ENCODE measurements around the gene KLK13.

KLK13 gene

DNA sequence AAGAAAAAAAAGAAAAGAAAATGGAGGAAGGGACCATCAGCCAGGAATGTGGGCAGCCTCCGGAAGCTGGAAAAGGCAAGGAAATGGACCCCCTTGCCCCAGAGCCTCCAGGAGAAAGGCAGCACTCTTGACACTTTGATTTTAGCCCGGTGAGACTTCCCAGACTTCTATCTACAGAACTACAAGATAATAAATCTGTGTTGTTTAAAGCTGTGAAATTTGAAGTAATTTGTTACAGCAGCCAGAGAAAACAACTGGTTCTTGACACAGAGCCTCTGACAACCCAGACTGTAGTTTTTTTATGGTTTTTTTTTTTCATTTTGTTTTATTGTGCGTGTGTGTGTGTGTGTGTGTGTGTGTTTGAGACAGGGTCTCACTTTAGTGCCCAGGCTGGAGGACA is 35.7 kb upstream of the KLK13 start:
- H3K36me3 ChIP-seq (ENCODE audit: control insufficient read depth, insufficient read depth, low read length) = no peaks in the 10 kb centered on the region
- no peak overlapping the region for H3K9ac ChIP-seq (ENCODE audit: low read length)
- no peak overlapping the region for H3K18ac ChIP-seq (ENCODE audit: low read length)
- H3K4me3 ChIP-seq (ENCODE audit: low read length) = no peak overlapping the region
- no peak overlapping the region for H3K56ac ChIP-seq (ENCODE audit: low read length)
- H3K79me1 ChIP-seq (ENCODE audit: low read length) = no peaks in the 10 kb centered on the region
- no peaks in the 10 kb centered on the region for H3K79me2 ChIP-seq (ENCODE audit: control insufficient read depth, insufficient read depth, low read length)
- H3K27ac ChIP-seq (ENCODE audit: low read depth, low read length) = no peak overlapping the region
- no peak overlapping the region for H2BK120ac ChIP-seq (ENCODE audit: low read depth, low read length)
- no peak for DNase-seq
- no peak overlapping the region for H2AK5ac ChIP-seq (ENCODE audit: low read length)
- H3K27me3 ChIP-seq (ENCODE audit: insufficient read depth, low read length, poor library complexity) = no peaks in the 10 kb centered on the region
- no CpG with 5 or more reads among the region's 3 CpGs for WGBS (ENCODE audit: extremely low coverage, insufficient coverage, low lambda C conversion rate)
- H2BK5ac ChIP-seq (ENCODE audit: low read length) = no peak overlapping the region
- H2BK15ac ChIP-seq (replicated peaks; ENCODE audit: low read depth) = no peak overlapping the region
- no peak overlapping the region for H3K4me2 ChIP-seq (ENCODE audit: low read length)
- H3K4me1 ChIP-seq (ENCODE audit: control insufficient read depth, low read depth, low read length) = no peaks in the 10 kb centered on the region
- H4K5ac ChIP-seq (ENCODE audit: low read length) = no peak overlapping the region
- no peak overlapping the region for H3K23ac ChIP-seq (ENCODE audit: low read length)
- no peak overlapping the region for H4K8ac ChIP-seq (ENCODE audit: low read depth, low read length)
- no peak overlapping the region for H3K4ac ChIP-seq (ENCODE audit: low read depth, low read length)

DNA sequence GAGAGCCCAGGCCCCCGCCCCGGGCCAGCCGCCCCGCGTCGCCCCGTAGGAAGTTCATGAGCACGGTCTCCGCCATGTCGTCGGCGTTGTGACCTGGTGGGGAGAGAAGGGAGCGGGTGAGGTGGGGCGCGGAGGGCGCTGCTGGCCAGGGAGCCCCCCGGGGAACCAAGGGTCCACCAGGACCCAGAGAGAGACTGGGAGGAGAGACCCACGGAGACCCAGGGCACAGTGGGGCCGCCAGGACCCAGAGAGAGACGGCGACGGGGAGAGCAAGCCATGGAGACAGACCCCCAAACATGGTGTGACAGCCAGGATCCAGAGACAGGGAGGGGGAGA is 34.1 kb upstream of the KLK13 start:
- H3K4ac ChIP-seq (ENCODE audit: low read depth, low read length) = no peak overlapping the region
- H3K4me1 ChIP-seq (ENCODE audit: control insufficient read depth, low read depth, low read length) = no peaks in the 10 kb centered on the region
- no peaks in the 10 kb centered on the region for H3K36me3 ChIP-seq (ENCODE audit: control insufficient read depth, insufficient read depth, low read length)
- no peaks in the 10 kb centered on the region for H3K79me1 ChIP-seq (ENCODE audit: low read length)
- no peak overlapping the region for H4K8ac ChIP-seq (ENCODE audit: low read depth, low read length)
- no peak overlapping the region for H3K4me2 ChIP-seq (ENCODE audit: low read length)
- H2AK5ac ChIP-seq (ENCODE audit: low read length) = no peak overlapping the region
- WGBS (ENCODE audit: extremely low coverage, insufficient coverage, low lambda C conversion rate) = no CpG with 5 or more reads among the region's 22 CpGs
- H3K23ac ChIP-seq (ENCODE audit: low read length) = no peak overlapping the region
- no peaks in the 10 kb centered on the region for H3K79me2 ChIP-seq (ENCODE audit: control insufficient read depth, insufficient read depth, low read length)
- no peak overlapping the region for H3K27ac ChIP-seq (ENCODE audit: low read depth, low read length)
- no peak overlapping the region for H2BK5ac ChIP-seq (ENCODE audit: low read length)
- H4K5ac ChIP-seq (ENCODE audit: low read length) = no peak overlapping the region
- no peak overlapping the region for H3K56ac ChIP-seq (ENCODE audit: low read length)
- no peak overlapping the region for H3K9ac ChIP-seq (ENCODE audit: low read length)
- no peak overlapping the region for H2BK120ac ChIP-seq (ENCODE audit: low read depth, low read length)
- H3K18ac ChIP-seq (ENCODE audit: low read length) = no peak overlapping the region
- H3K27me3 ChIP-seq (ENCODE audit: insufficient read depth, low read length, poor library complexity) = no peaks in the 10 kb centered on the region
- H2BK15ac ChIP-seq (replicated peaks; ENCODE audit: low read depth) = no peak overlapping the region
- DNase-seq = no peak
- no peak overlapping the region for H3K4me3 ChIP-seq (ENCODE audit: low read length)

DNA sequence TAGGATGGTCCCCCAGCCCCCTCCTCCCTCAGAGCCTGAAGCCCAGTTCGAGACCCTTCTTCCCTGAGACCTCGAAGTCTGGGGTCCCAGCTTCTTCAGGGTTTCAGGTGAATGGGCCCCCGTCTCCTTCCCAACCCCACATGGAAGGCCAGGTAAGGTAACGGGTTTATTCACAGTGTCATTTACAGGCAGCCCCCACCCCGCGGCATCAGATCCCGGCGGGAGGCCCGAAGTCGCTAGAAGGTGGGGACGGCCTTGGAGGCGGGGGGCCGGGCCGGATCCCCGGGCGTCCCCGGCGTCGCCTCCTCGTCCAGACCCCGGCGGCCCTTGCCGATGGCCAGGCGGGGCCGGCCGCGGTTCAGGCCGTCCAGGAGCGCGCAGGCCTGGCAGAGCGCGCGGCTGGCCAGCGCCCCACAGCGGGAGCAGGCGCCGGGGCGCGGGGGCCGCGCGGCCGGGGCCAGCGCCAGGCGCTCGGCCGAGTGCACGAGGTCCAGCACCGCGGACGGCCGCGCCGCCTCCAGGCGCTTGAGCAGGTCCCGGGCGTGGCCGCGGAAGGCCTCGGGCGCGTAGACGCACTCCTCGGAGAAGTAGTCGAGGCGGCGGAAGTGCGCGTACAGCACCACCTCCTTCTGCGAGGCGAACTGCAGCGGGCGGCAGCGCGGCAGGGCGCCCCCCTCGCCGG is 33.6 kb upstream of the KLK13 start:
- Histone ChIP-seq H2AK5ac (ENCODE audit: low read length) (no peak overlapping the region), H2BK5ac (ENCODE audit: low read length) (no peak overlapping the region), H3K27me3 (ENCODE audit: insufficient read depth, low read length, poor library complexity) (no peaks in the 10 kb centered on the region), H3K36me3 (ENCODE audit: control insufficient read depth, insufficient read depth, low read length) (no peaks in the 10 kb centered on the region), H4K5ac (ENCODE audit: low read length) (no peak overlapping the region), H2BK120ac (ENCODE audit: low read depth, low read length) (no peak overlapping the region), H3K27ac (ENCODE audit: low read depth, low read length) (no peak overlapping the region), H3K18ac (ENCODE audit: low read length) (no peak overlapping the region), H2BK15ac (replicated peaks; ENCODE audit: low read depth) (no peak overlapping the region), H3K4ac (ENCODE audit: low read depth, low read length) (no peak overlapping the region), H3K9ac (ENCODE audit: low read length) (no peak overlapping the region), H3K4me3 (ENCODE audit: low read length) (no peak overlapping the region), H3K4me2 (ENCODE audit: low read length) (no peak overlapping the region), H3K23ac (ENCODE audit: low read length) (no peak overlapping the region), H3K79me1 (ENCODE audit: low read length) (no peaks in the 10 kb centered on the region), H4K8ac (ENCODE audit: low read depth, low read length) (no peak overlapping the region), H3K4me1 (ENCODE audit: control insufficient read depth, low read depth, low read length) (no peaks in the 10 kb centered on the region), H3K79me2 (ENCODE audit: control insufficient read depth, insufficient read depth, low read length) (no peaks in the 10 kb centered on the region), H3K56ac (ENCODE audit: low read length) (no peak overlapping the region)
- no peak for DNase-seq
- WGBS (ENCODE audit: extremely low coverage, insufficient coverage, low lambda C conversion rate) = no CpG with 5 or more reads among the region's 78 CpGs

DNA sequence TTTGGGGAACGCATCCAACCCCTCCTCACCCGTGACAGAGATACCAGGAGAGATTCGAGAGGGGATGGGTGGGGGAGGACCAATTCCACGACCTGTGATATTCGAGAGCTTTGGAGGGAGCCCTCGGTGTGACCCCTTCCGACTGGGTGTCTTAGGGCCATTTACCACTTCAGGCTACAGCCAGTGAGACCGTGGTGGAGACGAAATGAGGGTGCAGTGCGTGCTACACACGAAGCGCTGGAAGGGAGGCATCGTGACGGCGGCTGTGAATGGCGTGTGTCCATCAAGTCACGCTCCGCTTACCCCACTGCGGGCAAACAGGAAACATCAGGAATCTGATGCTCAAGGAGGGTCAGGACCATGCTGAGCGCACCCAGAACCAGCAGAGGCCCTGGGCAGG is 32.9 kb upstream of the KLK13 start:
- Histone ChIP-seq H3K79me2 (ENCODE audit: control insufficient read depth, insufficient read depth, low read length) (no peaks in the 10 kb centered on the region), H3K27ac (ENCODE audit: low read depth, low read length) (no peak overlapping the region), H3K4me1 (ENCODE audit: control insufficient read depth, low read depth, low read length) (no peaks in the 10 kb centered on the region), H3K4ac (ENCODE audit: low read depth, low read length) (no peak overlapping the region), H3K18ac (ENCODE audit: low read length) (no peak overlapping the region), H4K5ac (ENCODE audit: low read length) (no peak overlapping the region), H2BK120ac (ENCODE audit: low read depth, low read length) (no peak overlapping the region), H3K23ac (ENCODE audit: low read length) (no peak overlapping the region), H2AK5ac (ENCODE audit: low read length) (no peak overlapping the region), H3K27me3 (ENCODE audit: insufficient read depth, low read length, poor library complexity) (no peaks in the 10 kb centered on the region), H3K79me1 (ENCODE audit: low read length) (no peaks in the 10 kb centered on the region), H4K8ac (ENCODE audit: low read depth, low read length) (no peak overlapping the region), H3K9ac (ENCODE audit: low read length) (no peak overlapping the region), H2BK5ac (ENCODE audit: low read length) (no peak overlapping the region), H3K4me3 (ENCODE audit: low read length) (no peak overlapping the region), H3K56ac (ENCODE audit: low read length) (no peak overlapping the region), H3K36me3 (ENCODE audit: control insufficient read depth, insufficient read depth, low read length) (no peaks in the 10 kb centered on the region), H2BK15ac (replicated peaks; ENCODE audit: low read depth) (no peak overlapping the region), H3K4me2 (ENCODE audit: low read length) (no peak overlapping the region)
- no peak for DNase-seq
- no CpG with 5 or more reads among the region's 20 CpGs for WGBS (ENCODE audit: extremely low coverage, insufficient coverage, low lambda C conversion rate)

DNA sequence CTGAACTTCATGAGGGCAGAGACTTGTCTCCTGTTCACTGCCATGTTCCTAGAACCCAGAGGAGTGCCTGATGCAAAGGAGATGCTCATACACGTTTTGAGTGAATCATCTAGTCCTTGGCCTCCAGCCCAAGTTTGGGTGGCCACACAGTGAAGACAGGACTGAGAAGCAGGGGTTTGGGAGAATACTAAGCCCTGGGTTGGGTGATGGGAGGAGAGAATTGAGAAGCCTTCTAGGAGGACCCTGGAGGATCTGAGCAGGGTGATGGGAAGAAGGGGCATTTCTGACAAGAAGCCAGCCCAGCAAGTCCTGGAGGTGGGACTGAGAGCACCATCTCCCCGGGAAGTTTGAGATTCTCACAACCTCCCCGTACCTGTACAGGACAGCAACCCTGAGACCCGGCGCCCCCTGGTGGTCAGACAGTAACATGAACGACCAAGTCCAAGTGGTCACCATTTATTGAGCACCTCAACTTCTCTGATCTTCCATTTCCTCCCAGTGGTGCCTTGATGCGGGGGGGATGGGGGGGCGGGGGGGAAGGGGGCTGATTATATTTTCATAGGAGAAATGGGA is 32.4 kb upstream of the KLK13 start:
- Histone ChIP-seq H3K79me1 (ENCODE audit: low read length) (no peaks in the 10 kb centered on the region), H3K4me2 (ENCODE audit: low read length) (no peak overlapping the region), H3K18ac (ENCODE audit: low read length) (no peak overlapping the region), H3K27ac (ENCODE audit: low read depth, low read length) (no peak overlapping the region), H2BK120ac (ENCODE audit: low read depth, low read length) (no peak overlapping the region), H3K36me3 (ENCODE audit: control insufficient read depth, insufficient read depth, low read length) (no peaks in the 10 kb centered on the region), H3K23ac (ENCODE audit: low read length) (no peak overlapping the region), H2BK5ac (ENCODE audit: low read length) (no peak overlapping the region), H3K27me3 (ENCODE audit: insufficient read depth, low read length, poor library complexity) (no peaks in the 10 kb centered on the region), H2BK15ac (replicated peaks; ENCODE audit: low read depth) (no peak overlapping the region), H3K56ac (ENCODE audit: low read length) (no peak overlapping the region), H3K4me3 (ENCODE audit: low read length) (no peak overlapping the region), H3K79me2 (ENCODE audit: control insufficient read depth, insufficient read depth, low read length) (no peaks in the 10 kb centered on the region), H2AK5ac (ENCODE audit: low read length) (no peak overlapping the region), H3K4me1 (ENCODE audit: control insufficient read depth, low read depth, low read length) (no peaks in the 10 kb centered on the region), H3K9ac (ENCODE audit: low read length) (no peak overlapping the region), H4K5ac (ENCODE audit: low read length) (no peak overlapping the region), H4K8ac (ENCODE audit: low read depth, low read length) (no peak overlapping the region), H3K4ac (ENCODE audit: low read depth, low read length) (no peak overlapping the region)
- no CpG with 5 or more reads among the region's 8 CpGs for WGBS (ENCODE audit: extremely low coverage, insufficient coverage, low lambda C conversion rate)
- DNase-seq = peak; percentile 55
